Muscle layer of colon (tissue), 2 donors: ENCODE results near the gene MCF2L.

Experiments
- H3K27ac ChIP-seq: one replicate; pipeline ENCODE4 v1.7.0; 2013; ENCODE audit warnings: low read depth, mild to moderate bottlenecking, low read length, moderate library complexity
- H3K27me3 ChIP-seq, 2 donors: one replicate each; pipeline ENCODE4 v1.7.0; 2013; ENCODE audit warnings: low read length in 2 of 2, mild to moderate bottlenecking in 2 of 2; ENCODE audit not compliant: insufficient read depth in 2 of 2, control insufficient read depth in 1 of 2
- H3K36me3 ChIP-seq: one replicate; pipeline ENCODE4 v1.7.0; 2013; ENCODE audit warnings: mild to moderate bottlenecking, low read length; ENCODE audit not compliant: insufficient read depth
- H3K4me1 ChIP-seq: one replicate; pipeline ENCODE4 v1.7.0; 2013; ENCODE audit warnings: mild to moderate bottlenecking, low read length; ENCODE audit not compliant: insufficient read depth
- H3K4me3 ChIP-seq, 2 donors: one replicate each; pipeline ENCODE4 v1.7.0; 2013; ENCODE audit warnings: low read length in 2 of 2, low read depth in 1 of 2, mild to moderate bottlenecking in 1 of 2, moderate library complexity in 1 of 2
- H3K9ac ChIP-seq: one replicate; pipeline ENCODE4 v1.7.0; 2013; ENCODE audit warnings: low read length
- H3K9me3 ChIP-seq: one replicate; pipeline ENCODE4 v1.7.0; 2013; ENCODE audit warnings: mild to moderate bottlenecking, low read length
- donor health status: abdominal sarcoma.
- donor health status: Adenocarcinoma of cecum.

Gene MCF2L

GRCh38 chr13:112995395-112996191 lies 26.6 kb downstream of the MCF2L start:
- Histone ChIP-seq H3K36me3 (no peaks in the 10 kb centered on the region), H3K9ac (no peak overlapping the region), H3K27ac (no peak overlapping the region), H3K27me3 (no peaks in the 10 kb centered on the region), H3K9me3 (no peaks in the 10 kb centered on the region), H3K4me3 (no peak overlapping the region), H3K4me1 (no peaks in the 10 kb centered on the region)

- Histone ChIP-seq H3K36me3 (no peaks in the 10 kb centered on the region), H3K4me3 (no peak overlapping the region), H3K27me3 (peaks cover 0 to 7% of the 10 kb centered on the region in 2 donors), H3K9ac (no peak overlapping the region), H3K27ac (no peak overlapping the region), H3K9me3 (no peaks in the 10 kb centered on the region), H3K4me1 (no peaks in the 10 kb centered on the region)
These were observed 27.7 kb downstream of the MCF2L start for GRCh38 chr13:112996671-112997091.

GRCh38 chr13:112997188-112998130 lies 28.4 kb downstream of the MCF2L start:
- Histone ChIP-seq H3K9me3 (no peaks in the 10 kb centered on the region), H3K9ac (no peak overlapping the region), H3K27me3 (peaks cover 0 to 15% of the 10 kb centered on the region in 2 donors), H3K4me3 (no peak overlapping the region), H3K27ac (no peak overlapping the region), H3K4me1 (no peaks in the 10 kb centered on the region), H3K36me3 (no peaks in the 10 kb centered on the region)

- H3K4me1 ChIP-seq: no peaks in the 10 kb centered on the region
- H3K4me3 ChIP-seq: no peak overlapping the region
- no peak overlapping the region for H3K9ac ChIP-seq
- H3K27me3 ChIP-seq: peaks cover 0 to 15% of the 10 kb centered on the region in 2 donors
- H3K9me3 ChIP-seq: no peaks in the 10 kb centered on the region
- no peak overlapping the region for H3K27ac ChIP-seq
- no peaks in the 10 kb centered on the region for H3K36me3 ChIP-seq
These were observed 29.7 kb downstream of the MCF2L start for GRCh38 chr13:112998521-112999280.

- Histone ChIP-seq H3K27me3 (peaks cover 0 to 15% of the 10 kb centered on the region in 2 donors), H3K9me3 (no peaks in the 10 kb centered on the region), H3K27ac (no peak overlapping the region), H3K36me3 (no peaks in the 10 kb centered on the region), H3K4me3 (no peak overlapping the region), H3K4me1 (no peaks in the 10 kb centered on the region), H3K9ac (no peak overlapping the region)
These were observed 30.6 kb downstream of the MCF2L start for GRCh38 chr13:112999414-113000177.

GRCh38 chr13:113000575-113000974 lies 31.6 kb downstream of the MCF2L start:
- no peaks in the 10 kb centered on the region for H3K36me3 ChIP-seq
- no peaks in the 10 kb centered on the region for H3K4me1 ChIP-seq
- H3K27me3 ChIP-seq: peaks cover 0 to 15% of the 10 kb centered on the region in 2 donors
- no peaks in the 10 kb centered on the region for H3K9me3 ChIP-seq
- no peak overlapping the region for H3K9ac ChIP-seq
- no peak overlapping the region for H3K4me3 ChIP-seq
- no peak overlapping the region for H3K27ac ChIP-seq

GRCh38 chr13:113001241-113002140 lies 32.5 kb downstream of the MCF2L start:
- no peak overlapping the region for H3K9ac ChIP-seq
- H3K9me3 ChIP-seq: no peaks in the 10 kb centered on the region
- peaks cover 0 to 15% of the 10 kb centered on the region in 2 donors for H3K27me3 ChIP-seq
- H3K4me3 ChIP-seq: no peak overlapping the region
- H3K36me3 ChIP-seq: no peaks in the 10 kb centered on the region
- H3K4me1 ChIP-seq: no peaks in the 10 kb centered on the region
- no peak overlapping the region for H3K27ac ChIP-seq

GRCh38 chr13:113002206-113002912 lies 33.3 kb downstream of the MCF2L start:
- no peaks in the 10 kb centered on the region for H3K9me3 ChIP-seq
- no peak overlapping the region for H3K9ac ChIP-seq
- no peaks in the 10 kb centered on the region for H3K36me3 ChIP-seq
- peaks cover 0 to 15% of the 10 kb centered on the region in 2 donors for H3K27me3 ChIP-seq
- no peaks in the 10 kb centered on the region for H3K4me1 ChIP-seq
- H3K27ac ChIP-seq: no peak overlapping the region
- no peak overlapping the region for H3K4me3 ChIP-seq

- Histone ChIP-seq H3K27me3 (peaks cover 0 to 15% of the 10 kb centered on the region in 2 donors), H3K4me3 (no peak overlapping the region), H3K9ac (no peak overlapping the region), H3K27ac (no peak overlapping the region), H3K4me1 (no peaks in the 10 kb centered on the region), H3K9me3 (no peaks in the 10 kb centered on the region), H3K36me3 (no peaks in the 10 kb centered on the region)
These were observed 33.9 kb downstream of the MCF2L start for GRCh38 chr13:113002913-113003290.
